ENCODE results near the gene PIMREG.

The PIMREG gene
- 0 to 2.0 reads per million in 2 donors for total RNA-seq

GRCh38 chr17:6443692-6444570 is at the start of gene PIMREG:
TSS of gene PIMREG (plus strand) at chr17:6444455. CDS start at chr17:6445111, 656 bp downstream.
- DNase-seq = peak; percentile 70 to 95 (median 88)

- no peak for DNase-seq
Observed at GRCh38 chr17:6398955-6399354, 45.3 kb upstream of the PIMREG start.

GRCh38 chr17:6402258-6402657 is 42.0 kb upstream of the PIMREG start:
- no peak for DNase-seq

GRCh38 chr17:6408276-6408675 is 36.0 kb upstream of the PIMREG start:
- no peak for DNase-seq

- DNase-seq = no peak
Observed at GRCh38 chr17:6408735-6409134, 35.5 kb upstream of the PIMREG start.

GRCh38 chr17:6413065-6413464 is 31.2 kb upstream of the PIMREG start:
- peak in 1 of 5 experiments; percentile 29 for DNase-seq

- no peak for DNase-seq
Observed at GRCh38 chr17:6415616-6416015, 28.6 kb upstream of the PIMREG start.

GRCh38 chr17:6420173-6420641 is 24.0 kb upstream of the PIMREG start:
- DNase-seq = peak in 1 of 5 experiments; percentile 19

GRCh38 chr17:6421700-6422604 is 22.3 kb upstream of the PIMREG start:
- DNase-seq = peak; percentile 28 to 64 (median 54)

- no peak for DNase-seq
Observed at GRCh38 chr17:6422654-6423241, 21.5 kb upstream of the PIMREG start.

- DNase-seq = no peak
Observed at GRCh38 chr17:6423931-6424330, 20.3 kb upstream of the PIMREG start.

- DNase-seq = no peak
Observed at GRCh38 chr17:6425407-6425806, 18.8 kb upstream of the PIMREG start.

GRCh38 chr17:6426356-6427101 is 17.7 kb upstream of the PIMREG start:
- no peak for DNase-seq

GRCh38 chr17:6427279-6427781 is 16.9 kb upstream of the PIMREG start:
- DNase-seq = peak in 3 of 5 experiments; percentile 20 to 85 (median 47)

- no peak for DNase-seq
Observed at GRCh38 chr17:6428207-6428965, 15.9 kb upstream of the PIMREG start.

GRCh38 chr17:6429266-6429665 is 15.0 kb upstream of the PIMREG start:
- no peak for DNase-seq

- DNase-seq = no peak
Observed at GRCh38 chr17:6430769-6431168, 13.5 kb upstream of the PIMREG start.

- no peak for DNase-seq
Observed at GRCh38 chr17:6435051-6435450, 9.2 kb upstream of the PIMREG start, which contains the start of gene AIPL1. TSS of gene AIPL1 (minus strand) at chr17:6435121. CDS start at chr17:6435104, 17 bp downstream.

GRCh38 chr17:6435968-6436367 is 8.3 kb upstream of the PIMREG start:
- DNase-seq = peak; percentile 24 to 58 (median 49)

GRCh38 chr17:6437466-6437865 is 6.8 kb upstream of the PIMREG start:
- no peak for DNase-seq

GRCh38 chr17:6437956-6438355 is 6.3 kb upstream of the PIMREG start:
- DNase-seq = no peak
